ENCODE results near the gene SCYGR5.

- no peak for TF ChIP-seq POLR2A (IDR thresholded peaks at IDR 0.05; ENCODE audit: borderline replicate concordance, extremely low read depth, insufficient read depth, insufficient read length)
- no peak for TF ChIP-seq CTCF (IDR thresholded peaks at IDR 0.05 in 2 of 3, conservative IDR thresholded peaks at IDR 0.05 in 1 of 3; ENCODE audit: borderline replicate concordance in 1 of 3, insufficient read depth in 1 of 3, low read depth in 2 of 3, low read length in 2 of 3)
Observed at GRCh38 chr2:227661827-227662226, 4.8 kb upstream of the SCYGR5 start.

All from HCT116 (cell line).